Prostate gland (tissue), 2 donors: ENCODE data around the gene RETREG3. TPM values are rescaled to one million over a fixed set of nuclear protein-coding genes. Genes with fewer than 3 reads are reported as not detected.
A peak's percentile ranks its signal among the peaks of the same experiment; 100 is the strongest.

ENCODE experiments used
- DNase-seq: peaks from one replicate; pipeline ENCODE4 v3.0.0-alpha.2; 2019; ENCODE audit warnings: low spot score
- H3K27ac ChIP-seq, 2 donors: fragments of 200-600 bp; sonication (generic); 2 replicates each; pipeline ENCODE4 v1.5.1; 2017 to 2019
- H3K27me3 ChIP-seq: fragments of 200-600 bp; sonication (generic); replicated peaks from 2 replicates; pipeline ENCODE4 v1.5.1; 2019; ENCODE audit not compliant: insufficient read depth
- H3K36me3 ChIP-seq, 2 donors: fragments of 200-600 bp; sonication (generic); 1 replicate in 1 of 2; 2 replicates in 1 of 2; pipeline versions ENCODE4 v1.5.1 to v1.8.1; 2017 to 2019
- H3K4me1 ChIP-seq: fragments of 200-600 bp; sonication (generic); replicated peaks from 2 replicates; pipeline ENCODE4 v1.5.1; 2019
- H3K4me3 ChIP-seq, 2 donors: fragments of 200-600 bp; sonication (generic); 2 replicates each; pipeline ENCODE4 v1.5.1; 2017 to 2019
- H3K9me3 ChIP-seq: fragments of 200-600 bp; sonication (generic); 2 replicates; pipeline ENCODE4 v1.5.1; 2017
- CTCF ChIP-seq, 4 experiments: fragments of 200-600 bp in 2 of 4; fragments of 450-650 bp in 2 of 4; sonication (generic) in 2 of 4; IDR thresholded peaks; 1 replicate in 3 of 4; 2 replicates in 1 of 4; pipeline ENCODE4 v1.5.1; 2016 to 2019; ENCODE audit warnings: antibody characterized with exemption in 4 of 4, mild to moderate bottlenecking in 2 of 4, moderate library complexity in 2 of 4
- POLR2A ChIP-seq: fragments of 450-650 bp; IDR thresholded peaks from one replicate; pipeline ENCODE4 v1.6.1; 2016; ENCODE audit warnings: antibody characterized with exemption, mild to moderate bottlenecking
- POLR2AphosphoS5 ChIP-seq: sonication (generic); formaldehyde crosslinking; IDR thresholded peaks from one replicate; pipeline ENCODE4 v1.6.1; 2017; ENCODE audit warnings: antibody characterized with exemption
- WGBS: methylation state at CpG from one replicate; pipeline ENCODE4 v1.1.5; 2018; 5-methylcytosine and 5-hydroxymethylcytosine counted together
- intact Hi-C: fragments of 100-400 bp; cut with DNase I; formaldehyde crosslinking; loops from one replicate; pipeline ENCODE4 v1.14.2; 2022
- total RNA-seq, 2 donors: library from RNA; depleted of rRNA; stranded (reverse); fragments of >200 nt; gene quantifications; one replicate each; pipeline ENCODE4 v1.1.0, GENCODE V29; 2016

The RETREG3 gene
- total RNA-seq, 2 donors from 2014 or later, result 92.8 to 126 TPM

GRCh38 chr17:42531455-42532354 lies 77.5 kb downstream of the RETREG3 start:
- WGBS, result 13% methylated on average over 60 of the region's 60 CpGs
- peaks cover 4% of the 10 kb centered on the region for H3K4me1 ChIP-seq
- intact Hi-C loops, result no loop called here

DNA sequence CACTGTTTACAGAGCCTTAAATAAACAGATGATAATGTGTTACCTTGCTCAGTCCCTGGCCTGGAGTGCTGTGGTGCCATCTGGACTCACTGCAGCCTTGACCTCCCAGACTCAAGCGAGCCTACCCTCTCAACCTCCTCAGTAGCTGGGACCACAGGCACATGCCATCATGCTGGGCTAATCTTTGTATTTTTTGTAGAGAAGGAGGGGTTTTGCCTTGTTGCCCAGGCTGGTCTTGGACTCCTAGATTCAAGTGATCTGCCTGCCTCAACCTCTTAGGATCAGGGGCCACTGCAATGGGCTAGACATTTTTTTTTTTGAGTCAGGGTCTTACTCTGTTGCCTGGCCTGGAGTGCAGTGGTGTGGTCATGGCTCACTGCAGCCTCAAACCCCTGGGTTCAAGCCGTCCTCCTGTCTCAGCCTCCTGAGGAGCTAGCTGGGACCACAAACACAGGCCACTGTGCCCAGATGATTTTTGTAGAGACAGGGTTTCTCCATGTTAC lies 78.2 kb downstream of the RETREG3 start:
- Histone ChIP-seq H3K36me3 (no peaks in the 10 kb centered on the region), H3K4me1 (peaks cover 4% of the 10 kb centered on the region), H3K4me3 (no peak overlapping the region), H3K27me3 (no peaks in the 10 kb centered on the region), H3K9me3 (no peaks in the 10 kb centered on the region), H3K27ac (peak overlapping the region; percentile 44 to 85)
- 89% methylated on average over 2 of the region's 2 CpGs for WGBS
- intact Hi-C loops, result no loop called here
- DNase-seq, result no peak
- TF ChIP-seq POLR2AphosphoS5 (peak; percentile 11), CTCF (IDR thresholded peaks at IDR 0.05) (no peak), POLR2A (no peak)

More at GRCh38 chr17:42531455-42532354, 77.5 kb downstream of the RETREG3 start:
- H3K27ac ChIP-seq, result peak overlapping the region; percentile 82 to 85
- H3K27me3 ChIP-seq, result no peaks in the 10 kb centered on the region
- TF ChIP-seq POLR2AphosphoS5, result no peak
- TF ChIP-seq POLR2A, result peak; percentile 25
- peak; percentile 21 to 75 (median 52) for TF ChIP-seq CTCF (IDR thresholded peaks at IDR 0.05)
- peak overlapping the region; percentile 41 to 43 for H3K4me3 ChIP-seq
- no peaks in the 10 kb centered on the region for H3K36me3 ChIP-seq
- DNase-seq, result no peak
- H3K9me3 ChIP-seq, result no peaks in the 10 kb centered on the region

Other genes starting within 250 kb of the RETREG3 start
- gene STAT3, start 220.9 kb downstream of the RETREG3 start, total RNA-seq, result 100 to 1,000 TPM; 188 to 230 TPM
- 100 to 1,000 TPM; 214 to 220 TPM for gene CAVIN1, start 186.1 kb downstream of the RETREG3 start, total RNA-seq
- 10 to 100 TPM; 78.0 to 80.3 TPM for gene ATP6V0A1, start 150.5 kb downstream of the RETREG3 start, total RNA-seq
- 100 to 1,000 TPM in 1 of 2 donors, 10 to 100 TPM in 1; 81.5 to 123 TPM for gene NAGLU, start 73.1 kb downstream of the RETREG3 start, total RNA-seq
- 10 to 100 TPM in 1 of 2 donors, 1 to 10 TPM in 1; 4.1 to 16.2 TPM for gene HSD17B1, start 56.5 kb downstream of the RETREG3 start, total RNA-seq
- gene COASY, start 47.2 kb downstream of the RETREG3 start, total RNA-seq, result 10 to 100 TPM; 52.6 to 80.5 TPM
- 10 to 100 TPM; 28.1 to 52.3 TPM for gene MLX, start 42.3 kb downstream of the RETREG3 start, total RNA-seq
- 10 to 100 TPM in 1 of 2 donors, 1 to 10 TPM in 1; 2.9 to 11.2 TPM for gene PSMC3IP, start 31.6 kb downstream of the RETREG3 start, total RNA-seq
- gene TUBG1, start 309 bp upstream of the RETREG3 start, total RNA-seq, result 10 to 100 TPM; 38.7 to 78.4 TPM
- 10 to 100 TPM; 36.8 to 57.7 TPM for gene TUBG2, start 49.9 kb upstream of the RETREG3 start, total RNA-seq
- 100 to 1,000 TPM in 1 of 2 donors, 10 to 100 TPM in 1; 87.4 to 102 TPM for gene PLEKHH3, start 67.6 kb upstream of the RETREG3 start, total RNA-seq
- 1 to 10 TPM; 1.2 to 10.0 TPM for gene CCR10, start 72.5 kb upstream of the RETREG3 start, total RNA-seq
- 1 to 10 TPM; 1.9 to 9.9 TPM for gene CNTNAP1, start 73.2 kb upstream of the RETREG3 start, total RNA-seq
- 10 to 100 TPM; 28.5 to 61.2 TPM for gene EZH1, start 135.7 kb upstream of the RETREG3 start, total RNA-seq
- 10 to 100 TPM; 16.3 TPM for gene RAMP2, start 151.9 kb upstream of the RETREG3 start, total RNA-seq
- 10 to 100 TPM; 57.4 to 91.8 TPM for gene VPS25, start 164.1 kb upstream of the RETREG3 start, total RNA-seq
- gene WNK4, start 171.2 kb upstream of the RETREG3 start, total RNA-seq, result 10 to 100 TPM; 24.7 to 28.9 TPM
- gene COA3, start 189.3 kb upstream of the RETREG3 start, total RNA-seq, result 100 to 1,000 TPM in 1 of 2 donors, 10 to 100 TPM in 1; 70.4 to 167 TPM
- 1 to 10 TPM; 1.4 to 7.7 TPM for gene CNTD1, start 189.5 kb upstream of the RETREG3 start, total RNA-seq
- 100 to 1,000 TPM in 1 of 2 donors, 10 to 100 TPM in 1; 93.9 to 139 TPM for gene BECN1, start 214.9 kb upstream of the RETREG3 start, total RNA-seq
- 10 to 100 TPM; 68.5 to 71.1 TPM for gene PSME3, start 224.0 kb upstream of the RETREG3 start, total RNA-seq
- gene AOC2, start 235.2 kb upstream of the RETREG3 start, total RNA-seq, result 1 to 10 TPM in 1 of 2 donors, under 1 TPM in 1; 0.27 to 4.9 TPM
- 10 to 100 TPM; 20.7 to 57.7 TPM for gene AOC3, start 241.8 kb upstream of the RETREG3 start, total RNA-seq